ENCODE data around the gene MGAT5. TPM values are rescaled to one million over a fixed set of nuclear protein-coding genes. Genes with fewer than 3 reads are reported as not detected.

Gene MGAT5
- total and polyA plus RNA-seq, 4 donors, result 6.1 to 49.7 (median 22.1) TPM

DNA sequence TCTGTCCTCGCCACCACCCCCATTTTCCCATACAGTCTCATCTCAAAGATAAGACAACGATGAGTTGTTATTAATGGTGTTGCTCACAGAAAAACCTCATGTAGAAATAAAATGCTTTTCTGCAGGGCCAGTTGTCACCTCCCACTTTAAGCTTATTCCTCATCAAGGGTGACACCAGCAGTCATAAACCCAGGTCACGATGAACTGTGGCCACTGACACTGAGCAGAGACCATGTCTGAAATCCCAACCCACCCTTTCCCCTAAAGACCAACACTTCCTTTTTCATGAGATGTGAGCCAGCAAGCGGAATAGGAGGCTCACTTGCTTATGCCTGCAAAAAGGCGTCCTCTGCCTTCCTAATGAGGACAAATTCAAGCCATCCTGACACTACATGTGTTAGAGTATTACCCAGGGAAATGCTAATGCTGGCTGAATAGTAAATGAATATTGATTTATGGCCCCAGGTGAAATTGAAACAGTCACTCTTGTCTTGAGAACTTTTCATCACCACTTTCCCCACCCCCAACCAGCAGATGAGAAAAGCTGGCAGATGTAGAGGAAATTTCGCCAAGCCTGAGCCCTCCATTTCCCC lies 228.4 kb downstream of the MGAT5 start:
- no peak for ATAC-seq (ENCODE audit: low FRiP score)
- no peaks in the 10 kb centered on the region for H3K36me3 ChIP-seq (ENCODE audit: control insufficient read depth in 1 of 2, insufficient read depth in 2 of 2, low read length in 1 of 2)
- H3K27me3 ChIP-seq (ENCODE audit: control insufficient read depth in 1 of 2, insufficient read depth in 2 of 2, low read length in 1 of 2), result no peaks in the 10 kb centered on the region
- intact Hi-C loops (cut with DNase I), result no loop called here
- H3K4me3 ChIP-seq (ENCODE audit: low read length in 2 of 2), result no peak overlapping the region
- no peaks in the 10 kb centered on the region for H3K4me1 ChIP-seq (ENCODE audit: control insufficient read depth in 1 of 2, insufficient read depth in 2 of 2, low read length in 2 of 2)
- no peak overlapping the region for H3K27ac ChIP-seq (ENCODE audit: low read depth in 1 of 2, low read length in 2 of 2)
- 77 to 79% methylated on average over 6 of the region's 6 CpGs for WGBS, 2 donors
- peaks cover 2% of the 10 kb centered on the region for H3K9me3 ChIP-seq (ENCODE audit: control insufficient read depth, low read length)
- no peak for DNase-seq

- no peak for DNase-seq
- intact Hi-C loops (cut with DNase I), result no loop called here
- WGBS, 2 donors, result 77 to 81% methylated on average over 15 of the region's 15 CpGs
- Histone ChIP-seq H3K36me3 (ENCODE audit: control insufficient read depth in 1 of 2, insufficient read depth in 2 of 2, low read length in 1 of 2) (no peaks in the 10 kb centered on the region), H3K9me3 (ENCODE audit: control insufficient read depth, low read length) (peaks cover 2% of the 10 kb centered on the region), H3K27ac (ENCODE audit: low read depth in 1 of 2, low read length in 2 of 2) (no peak overlapping the region), H3K4me3 (ENCODE audit: low read length in 2 of 2) (no peak overlapping the region), H3K4me1 (ENCODE audit: control insufficient read depth in 1 of 2, insufficient read depth in 2 of 2, low read length in 2 of 2) (no peaks in the 10 kb centered on the region), H3K27me3 (ENCODE audit: control insufficient read depth in 1 of 2, insufficient read depth in 2 of 2, low read length in 1 of 2) (no peaks in the 10 kb centered on the region)
- ATAC-seq (ENCODE audit: low FRiP score), result no peak
These were observed 229.0 kb downstream of the MGAT5 start for GRCh38 chr2:134482766-134483340.

GRCh38 chr2:134489732-134490384 lies 236.0 kb downstream of the MGAT5 start:
- Histone ChIP-seq H3K4me1 (ENCODE audit: control insufficient read depth in 1 of 2, insufficient read depth in 2 of 2, low read length in 2 of 2) (no peaks in the 10 kb centered on the region), H3K27me3 (ENCODE audit: control insufficient read depth in 1 of 2, insufficient read depth in 2 of 2, low read length in 1 of 2) (no peaks in the 10 kb centered on the region), H3K36me3 (ENCODE audit: control insufficient read depth in 1 of 2, insufficient read depth in 2 of 2, low read length in 1 of 2) (no peaks in the 10 kb centered on the region), H3K27ac (ENCODE audit: low read depth in 1 of 2, low read length in 2 of 2) (no peak overlapping the region), H3K4me3 (ENCODE audit: low read length in 2 of 2) (no peak overlapping the region), H3K9me3 (ENCODE audit: control insufficient read depth, low read length) (no peaks in the 10 kb centered on the region)
- ATAC-seq (ENCODE audit: low FRiP score), result peak; percentile 11
- DNase-seq, result no peak
- intact Hi-C loops (cut with DNase I), result no loop called here
- WGBS, 2 donors, result 78 to 80% methylated on average over 11 of the region's 11 CpGs

- ATAC-seq (ENCODE audit: low FRiP score) (no peak), DNase-seq (no peak)
- Histone ChIP-seq H3K4me1 (ENCODE audit: control insufficient read depth in 1 of 2, insufficient read depth in 2 of 2, low read length in 2 of 2) (no peaks in the 10 kb centered on the region), H3K9me3 (ENCODE audit: control insufficient read depth, low read length) (no peaks in the 10 kb centered on the region), H3K36me3 (ENCODE audit: control insufficient read depth in 1 of 2, insufficient read depth in 2 of 2, low read length in 1 of 2) (no peaks in the 10 kb centered on the region), H3K4me3 (ENCODE audit: low read length in 2 of 2) (no peak overlapping the region), H3K27ac (ENCODE audit: low read depth in 1 of 2, low read length in 2 of 2) (no peak overlapping the region), H3K27me3 (ENCODE audit: control insufficient read depth in 1 of 2, insufficient read depth in 2 of 2, low read length in 1 of 2) (no peaks in the 10 kb centered on the region)
- intact Hi-C loops (cut with DNase I), result no loop called here
- 56 to 63% methylated on average over 4 of the region's 4 CpGs for WGBS, 2 donors
These were observed 236.7 kb downstream of the MGAT5 start for GRCh38 chr2:134490559-134490958.

GRCh38 chr2:134491022-134491421 lies 237.2 kb downstream of the MGAT5 start:
- no peaks in the 10 kb centered on the region for H3K36me3 ChIP-seq (ENCODE audit: control insufficient read depth in 1 of 2, insufficient read depth in 2 of 2, low read length in 1 of 2)
- no peaks in the 10 kb centered on the region for H3K4me1 ChIP-seq (ENCODE audit: control insufficient read depth in 1 of 2, insufficient read depth in 2 of 2, low read length in 2 of 2)
- no peak overlapping the region for H3K4me3 ChIP-seq (ENCODE audit: low read length in 2 of 2)
- no peak for ATAC-seq (ENCODE audit: low FRiP score)
- no peak for DNase-seq
- 71 to 80% methylated on average over 4 of the region's 4 CpGs for WGBS, 2 donors
- H3K27me3 ChIP-seq (ENCODE audit: control insufficient read depth in 1 of 2, insufficient read depth in 2 of 2, low read length in 1 of 2), result no peaks in the 10 kb centered on the region
- H3K9me3 ChIP-seq (ENCODE audit: control insufficient read depth, low read length), result no peaks in the 10 kb centered on the region
- intact Hi-C loops (cut with DNase I), result no loop called here
- H3K27ac ChIP-seq (ENCODE audit: low read depth in 1 of 2, low read length in 2 of 2), result no peak overlapping the region

DNA sequence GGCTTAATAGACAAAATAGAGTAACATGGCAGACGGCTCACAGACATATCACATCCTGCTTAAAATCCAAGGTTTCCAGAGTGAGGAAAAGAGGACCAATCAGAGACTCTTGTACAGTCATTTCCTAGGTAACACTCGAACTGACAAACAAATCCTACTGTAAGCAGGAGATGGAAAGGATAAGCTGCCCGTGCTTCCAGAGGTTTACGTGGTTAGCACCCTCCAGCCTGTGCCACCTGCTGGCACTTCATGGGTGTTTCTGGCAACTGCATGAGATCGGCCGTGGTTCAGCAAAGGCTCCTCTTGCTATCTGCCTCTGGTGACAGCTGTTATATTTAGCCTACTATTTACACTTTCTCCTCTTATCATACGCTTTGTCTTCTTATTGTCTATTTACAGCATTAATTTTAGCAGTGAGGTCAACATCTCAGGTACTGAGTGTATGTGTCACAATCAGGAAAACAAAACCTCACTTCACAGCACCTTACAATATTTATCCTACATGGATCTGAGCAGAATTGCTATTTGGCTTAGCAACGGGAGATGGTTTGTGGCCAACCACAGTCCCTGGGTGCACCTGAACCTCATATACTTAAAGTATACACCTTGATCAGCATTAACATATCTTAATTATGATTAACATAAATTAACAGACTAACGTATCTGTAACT lies 238.0 kb downstream of the MGAT5 start:
- DNase-seq (no peak), ATAC-seq (ENCODE audit: low FRiP score) (no peak)
- intact Hi-C loops (cut with DNase I), result no loop called here
- Histone ChIP-seq H3K4me3 (ENCODE audit: low read length in 2 of 2) (no peak overlapping the region), H3K27me3 (ENCODE audit: control insufficient read depth in 1 of 2, insufficient read depth in 2 of 2, low read length in 1 of 2) (no peaks in the 10 kb centered on the region), H3K4me1 (ENCODE audit: control insufficient read depth in 1 of 2, insufficient read depth in 2 of 2, low read length in 2 of 2) (no peaks in the 10 kb centered on the region), H3K36me3 (ENCODE audit: control insufficient read depth in 1 of 2, insufficient read depth in 2 of 2, low read length in 1 of 2) (no peaks in the 10 kb centered on the region), H3K27ac (ENCODE audit: low read depth in 1 of 2, low read length in 2 of 2) (no peak overlapping the region), H3K9me3 (ENCODE audit: control insufficient read depth, low read length) (no peaks in the 10 kb centered on the region)
- WGBS, 2 donors, result 41 to 42% methylated on average over 9 of the region's 9 CpGs

- 68 to 70% methylated on average over 4 of the region's 4 CpGs for WGBS, 2 donors
- H3K9me3 ChIP-seq (ENCODE audit: control insufficient read depth, low read length), result no peaks in the 10 kb centered on the region
- DNase-seq (no peak), ATAC-seq (ENCODE audit: low FRiP score) (no peak)
- H3K4me3 ChIP-seq (ENCODE audit: low read length in 2 of 2), result no peak overlapping the region
- H3K27ac ChIP-seq (ENCODE audit: low read depth in 1 of 2, low read length in 2 of 2), result no peak overlapping the region
- no peaks in the 10 kb centered on the region for H3K27me3 ChIP-seq (ENCODE audit: control insufficient read depth in 1 of 2, insufficient read depth in 2 of 2, low read length in 1 of 2)
- no peaks in the 10 kb centered on the region for H3K4me1 ChIP-seq (ENCODE audit: control insufficient read depth in 1 of 2, insufficient read depth in 2 of 2, low read length in 2 of 2)
- H3K36me3 ChIP-seq (ENCODE audit: control insufficient read depth in 1 of 2, insufficient read depth in 2 of 2, low read length in 1 of 2), result no peaks in the 10 kb centered on the region
- intact Hi-C loops (cut with DNase I), result no loop called here
These were observed 239.9 kb downstream of the MGAT5 start for GRCh38 chr2:134493797-134494196.

GRCh38 chr2:134498654-134499053 lies 244.8 kb downstream of the MGAT5 start:
- 63 to 76% methylated on average over 7 of the region's 7 CpGs for WGBS, 2 donors
- no peaks in the 10 kb centered on the region for H3K4me1 ChIP-seq (ENCODE audit: control insufficient read depth in 1 of 2, insufficient read depth in 2 of 2, low read length in 2 of 2)
- DNase-seq, result no peak
- H3K9me3 ChIP-seq (ENCODE audit: control insufficient read depth, low read length), result no peaks in the 10 kb centered on the region
- H3K36me3 ChIP-seq (ENCODE audit: control insufficient read depth in 1 of 2, insufficient read depth in 2 of 2, low read length in 1 of 2), result no peaks in the 10 kb centered on the region
- H3K27ac ChIP-seq (ENCODE audit: low read depth in 1 of 2, low read length in 2 of 2), result no peak overlapping the region
- intact Hi-C loops (cut with DNase I), result no loop called here
- ATAC-seq (ENCODE audit: low FRiP score), result no peak
- no peaks in the 10 kb centered on the region for H3K27me3 ChIP-seq (ENCODE audit: control insufficient read depth in 1 of 2, insufficient read depth in 2 of 2, low read length in 1 of 2)
- no peak overlapping the region for H3K4me3 ChIP-seq (ENCODE audit: low read length in 2 of 2)
